Hepatocyte (in vitro differentiated cells): Measurements from ENCODE around the gene AFAP1. TPM values are rescaled to one million over a fixed set of nuclear protein-coding genes. Genes with fewer than 3 reads are reported as not detected.

ENCODE experiments used
- DNase-seq: peaks from one replicate; pipeline ENCODE4 v3.0.0-alpha.2; 2016; ENCODE audit warnings: low spot score
- H2AFZ ChIP-seq: fragments of 200-600 bp; sonication (generic); 2 replicates; pipeline ENCODE4 v1.6.0; 2016; ENCODE audit warnings: antibody characterized with exemption, mild to moderate bottlenecking
- H3K27ac ChIP-seq: fragments of 200-600 bp; sonication (generic); 2 replicates; pipeline ENCODE4 v1.5.1; 2016; ENCODE audit warnings: mild to moderate bottlenecking
- H3K27me3 ChIP-seq: fragments of 200-600 bp; sonication (generic); 2 replicates; pipeline ENCODE4 v1.6.1; 2016
- H3K36me3 ChIP-seq: fragments of 200-600 bp; sonication (generic); replicated peaks from 2 replicates; pipeline ENCODE4 v1.5.1; 2016; ENCODE audit warnings: low read depth; ENCODE audit not compliant: insufficient read depth
- H3K4me1 ChIP-seq: fragments of 200-600 bp; sonication (generic); 2 replicates; pipeline ENCODE4 v1.5.1; 2016; ENCODE audit warnings: mild to moderate bottlenecking, moderate library complexity; ENCODE audit not compliant: insufficient read depth
- H3K4me2 ChIP-seq: fragments of 200-600 bp; sonication (generic); 2 replicates; pipeline ENCODE4 v1.6.0; 2016
- H3K4me3 ChIP-seq: fragments of 200-600 bp; sonication (generic); 2 replicates; pipeline ENCODE4 v1.5.1; 2016; ENCODE audit warnings: mild to moderate bottlenecking
- H3K79me2 ChIP-seq: fragments of 200-600 bp; sonication (generic); 2 replicates; pipeline ENCODE4 v1.6.0; 2017; ENCODE audit warnings: mild to moderate bottlenecking
- H3K9me2 ChIP-seq: fragments of 200-600 bp; sonication (generic); replicated peaks from 2 replicates; pipeline ENCODE4 v1.6.0; 2017; ENCODE audit warnings: mild to moderate bottlenecking; ENCODE audit not compliant: insufficient read depth
- H3K9me3 ChIP-seq: fragments of 200-600 bp; sonication (generic); 2 replicates; pipeline ENCODE4 v1.5.1; 2016; ENCODE audit warnings: low read depth, mild to moderate bottlenecking
- H4K20me1 ChIP-seq: fragments of 200-600 bp; sonication (generic); 2 replicates; pipeline ENCODE4 v1.6.0; 2016; ENCODE audit warnings: mild to moderate bottlenecking; ENCODE audit not compliant: insufficient read depth, poor library complexity, severe bottlenecking
- EZH2 ChIP-seq: fragments of 200-600 bp; sonication (generic); IDR thresholded peaks from 2 replicates; pipeline ENCODE4 v1.6.1; 2016; ENCODE audit warnings: antibody characterized with exemption, mild to moderate bottlenecking, borderline replicate concordance
- EZH2phosphoT487 ChIP-seq: fragments of 200-600 bp; sonication (generic); IDR thresholded peaks from one replicate; pipeline ENCODE4 v1.6.1; 2018; ENCODE audit warnings: antibody characterized with exemption, mild to moderate bottlenecking, low read depth, moderate library complexity; ENCODE audit not compliant: unreplicated experiment, severe bottlenecking
- WGBS: methylation state at CpG from one replicate; pipeline ENCODE4 v1.1.6; 2016; ENCODE audit warnings: low lambda C conversion rate; ENCODE audit errors: missing lambda C conversion rate; 5-methylcytosine and 5-hydroxymethylcytosine counted together
- polyA plus RNA-seq: library from polyadenylated mRNA; unstranded; fragments of >200 nt; fragmentation: Nextera tagmentation; extraction: Ambion mirVana; gene quantifications from 2 replicates; pipeline ENCODE4 v1.2.1, GENCODE V29; 2016
- total RNA-seq: library from RNA; depleted of rRNA; stranded (reverse); fragments of >200 nt; gene quantifications from 2 replicates; pipeline ENCODE4 v1.2.3, GENCODE V29; 2014
- TF ChIP-seq, protein P1 (sequence below): fragments of 200-600 bp; sonication (generic); IDR thresholded peaks from 2 replicates; pipeline ENCODE4 v1.5.1; 2016; ENCODE audit warnings: antibody characterized with exemption, mild to moderate bottlenecking; ENCODE audit not compliant: poor library complexity

The AFAP1 gene
- total and polyA plus RNA-seq, 2 experiments from 2014 or later = 9.3 to 16.2 TPM

DNA sequence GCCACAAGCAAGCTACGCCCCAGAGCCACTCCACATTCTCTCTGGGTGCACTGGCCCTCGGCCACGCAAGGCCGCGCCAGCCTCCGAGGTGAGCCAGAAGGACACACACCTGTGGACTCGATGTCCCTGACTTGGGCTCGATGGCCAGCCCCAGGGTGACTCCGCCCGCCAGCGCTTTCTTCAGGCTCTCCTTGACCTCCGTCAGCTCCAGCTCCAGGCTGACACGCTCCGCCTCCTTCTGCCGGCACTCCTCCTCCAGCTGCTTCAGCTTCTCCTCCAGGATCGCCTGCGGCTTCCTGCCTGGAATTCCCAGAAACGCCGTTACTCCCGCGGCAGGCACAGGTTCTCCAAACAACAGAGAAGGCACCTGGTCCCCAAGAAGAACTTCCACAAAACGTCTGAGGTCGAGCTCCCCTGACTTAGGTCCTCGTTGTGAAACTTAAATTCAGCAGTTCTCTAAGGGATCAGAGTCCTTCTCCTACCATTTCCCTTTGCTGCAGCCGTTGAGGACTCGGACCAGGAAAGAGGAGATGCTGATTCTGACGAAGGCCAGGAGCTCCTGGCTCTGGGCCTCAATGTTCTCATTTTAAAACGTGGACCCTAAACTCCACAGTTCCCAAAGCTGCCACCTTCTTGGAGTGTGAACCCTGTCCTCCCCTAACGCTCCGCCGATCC lies 166.8 kb downstream of the AFAP1 start:
- Histone ChIP-seq H3K79me2 (no peaks in the 10 kb centered on the region), H3K27me3 (no peaks in the 10 kb centered on the region), H3K36me3 (no peaks in the 10 kb centered on the region), H3K9me2 (no peaks in the 10 kb centered on the region), H2AFZ (no peak overlapping the region), H3K4me1 (no peaks in the 10 kb centered on the region), H3K9me3 (no peaks in the 10 kb centered on the region), H3K4me2 (no peak overlapping the region), H3K4me3 (no peak overlapping the region), H4K20me1 (no peaks in the 10 kb centered on the region), H3K27ac (no peak overlapping the region)
- 85% methylated on average over 31 of the region's 31 CpGs for WGBS
- no peak for DNase-seq
- TF ChIP-seq EZH2phosphoT487 (no peak), EZH2 (no peak)

DNA sequence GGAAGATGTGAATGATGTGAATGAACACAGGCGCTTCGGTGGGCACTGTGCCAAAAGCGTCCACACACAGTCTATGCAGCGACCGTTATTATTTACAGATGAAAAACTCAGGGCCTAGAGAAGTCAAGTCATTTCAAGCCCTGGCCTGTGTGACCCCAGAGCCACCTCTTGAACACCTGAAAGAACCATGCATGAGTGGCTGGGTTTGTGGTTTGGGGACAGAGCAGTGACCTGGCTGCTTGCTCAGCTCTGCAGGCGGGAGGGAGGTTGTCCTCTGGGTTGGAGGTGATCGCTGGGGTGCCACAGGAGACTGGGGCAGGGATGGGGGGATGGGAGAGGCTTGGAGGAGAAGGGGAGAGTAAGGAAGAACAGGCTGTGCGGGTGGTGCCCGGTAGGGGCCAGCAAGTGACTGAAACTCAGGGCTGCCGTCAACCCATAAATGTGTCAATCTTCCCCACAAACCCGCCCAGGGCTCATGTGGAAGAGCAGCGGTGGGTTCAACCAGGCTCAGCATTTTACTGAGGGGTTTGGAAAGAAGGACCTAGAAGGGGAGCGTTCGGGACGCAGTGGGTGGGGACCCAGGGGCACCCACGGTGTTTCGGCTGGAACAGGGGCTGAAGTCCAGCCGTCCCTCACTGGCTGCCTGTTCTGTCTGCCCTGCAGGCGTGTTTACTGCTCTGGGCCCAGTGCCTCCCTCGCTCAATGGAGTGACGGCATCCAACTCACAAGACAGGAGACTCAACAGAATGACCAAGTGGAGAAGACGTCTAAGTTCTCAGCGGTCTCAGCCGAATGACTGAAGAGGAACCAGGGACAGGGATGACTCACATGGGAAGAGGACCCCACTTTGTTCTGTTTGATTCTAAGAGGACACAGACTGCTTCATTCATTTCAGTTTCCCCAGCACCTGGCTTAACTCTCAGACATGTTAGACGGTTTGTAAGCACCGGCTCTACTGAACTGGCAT lies 167.8 kb downstream of the AFAP1 start:
- Histone ChIP-seq H3K4me2 (no peak overlapping the region), H3K9me2 (no peaks in the 10 kb centered on the region), H3K27me3 (no peaks in the 10 kb centered on the region), H3K79me2 (no peaks in the 10 kb centered on the region), H3K4me3 (no peak overlapping the region), H3K9me3 (no peaks in the 10 kb centered on the region), H3K27ac (no peak overlapping the region), H3K4me1 (no peaks in the 10 kb centered on the region), H4K20me1 (no peaks in the 10 kb centered on the region), H2AFZ (no peak overlapping the region), H3K36me3 (no peaks in the 10 kb centered on the region)
- 81% methylated on average over 24 of the region's 26 CpGs for WGBS
- DNase-seq = no peak
- TF ChIP-seq, protein P1, sequence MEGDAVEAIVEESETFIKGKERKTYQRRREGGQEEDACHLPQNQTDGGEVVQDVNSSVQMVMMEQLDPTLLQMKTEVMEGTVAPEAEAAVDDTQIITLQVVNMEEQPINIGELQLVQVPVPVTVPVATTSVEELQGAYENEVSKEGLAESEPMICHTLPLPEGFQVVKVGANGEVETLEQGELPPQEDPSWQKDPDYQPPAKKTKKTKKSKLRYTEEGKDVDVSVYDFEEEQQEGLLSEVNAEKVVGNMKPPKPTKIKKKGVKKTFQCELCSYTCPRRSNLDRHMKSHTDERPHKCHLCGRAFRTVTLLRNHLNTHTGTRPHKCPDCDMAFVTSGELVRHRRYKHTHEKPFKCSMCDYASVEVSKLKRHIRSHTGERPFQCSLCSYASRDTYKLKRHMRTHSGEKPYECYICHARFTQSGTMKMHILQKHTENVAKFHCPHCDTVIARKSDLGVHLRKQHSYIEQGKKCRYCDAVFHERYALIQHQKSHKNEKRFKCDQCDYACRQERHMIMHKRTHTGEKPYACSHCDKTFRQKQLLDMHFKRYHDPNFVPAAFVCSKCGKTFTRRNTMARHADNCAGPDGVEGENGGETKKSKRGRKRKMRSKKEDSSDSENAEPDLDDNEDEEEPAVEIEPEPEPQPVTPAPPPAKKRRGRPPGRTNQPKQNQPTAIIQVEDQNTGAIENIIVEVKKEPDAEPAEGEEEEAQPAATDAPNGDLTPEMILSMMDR = no peak
- no peak for TF ChIP-seq EZH2phosphoT487
- no peak for TF ChIP-seq EZH2

DNA sequence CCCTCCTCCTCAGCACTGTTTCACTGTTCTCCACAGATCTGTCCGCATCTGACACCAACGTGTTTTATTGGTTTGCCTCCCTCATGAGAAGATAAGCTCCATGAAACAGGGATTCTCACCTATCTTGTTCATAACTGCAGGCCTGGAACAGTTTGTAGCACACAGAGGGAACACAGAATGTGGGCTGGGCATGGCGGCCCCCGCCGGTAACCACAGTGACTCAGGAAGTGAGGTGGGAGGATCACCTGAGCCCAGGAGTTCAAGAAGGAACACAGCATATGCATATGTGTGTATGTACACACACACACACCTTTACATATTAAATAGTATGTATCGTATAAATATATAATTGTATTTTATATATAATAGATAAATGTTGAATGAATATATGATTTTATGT lies 168.6 kb downstream of the AFAP1 start:
- Histone ChIP-seq H4K20me1 (no peaks in the 10 kb centered on the region), H2AFZ (no peak overlapping the region), H3K9me3 (no peaks in the 10 kb centered on the region), H3K27me3 (no peaks in the 10 kb centered on the region), H3K4me1 (no peaks in the 10 kb centered on the region), H3K27ac (no peak overlapping the region), H3K4me3 (no peak overlapping the region), H3K36me3 (no peaks in the 10 kb centered on the region), H3K9me2 (no peaks in the 10 kb centered on the region), H3K4me2 (no peak overlapping the region), H3K79me2 (no peaks in the 10 kb centered on the region)
- no peak for DNase-seq
- WGBS = 85% methylated on average over 6 of the region's 6 CpGs
- TF ChIP-seq EZH2phosphoT487 = no peak
- TF ChIP-seq EZH2 = no peak
- TF ChIP-seq, protein P1 = no peak
